Measurements from ENCODE around the gene SLC22A5.
"Not testable (repeated sequence)": the region's sequence is repeated elsewhere in the genome, so short reads cannot be mapped to it uniquely, and the experiment has no call there.

SLC22A5 gene

GRCh38 chr5:132437604-132438266, 68.2 kb downstream of the SLC22A5 start:
- Histone ChIP-seq H3K4me1 (no peaks in the 10 kb centered on the region), H3K9ac (no peak overlapping the region), H3K27ac (no peak overlapping the region), H3K36me3 (ENCODE audit: control insufficient read depth, insufficient read depth, low read length) (no peaks in the 10 kb centered on the region), H3K4me2 (ENCODE audit: low read length) (no peak overlapping the region), H3K27me3 (ENCODE audit: control insufficient read depth, insufficient read depth, low read length) (no peaks in the 10 kb centered on the region), H2AFZ (no peak overlapping the region), H3K9me3 (ENCODE audit: control insufficient read depth, low read length) (no peaks in the 10 kb centered on the region), H3K4me3 (ENCODE audit: low read depth, low read length) (no peak overlapping the region), H3K79me2 (peaks cover 45% of the 10 kb centered on the region)
- TF ChIP-seq CTCF (IDR thresholded peaks at IDR 0.05) = no peak

DNA sequence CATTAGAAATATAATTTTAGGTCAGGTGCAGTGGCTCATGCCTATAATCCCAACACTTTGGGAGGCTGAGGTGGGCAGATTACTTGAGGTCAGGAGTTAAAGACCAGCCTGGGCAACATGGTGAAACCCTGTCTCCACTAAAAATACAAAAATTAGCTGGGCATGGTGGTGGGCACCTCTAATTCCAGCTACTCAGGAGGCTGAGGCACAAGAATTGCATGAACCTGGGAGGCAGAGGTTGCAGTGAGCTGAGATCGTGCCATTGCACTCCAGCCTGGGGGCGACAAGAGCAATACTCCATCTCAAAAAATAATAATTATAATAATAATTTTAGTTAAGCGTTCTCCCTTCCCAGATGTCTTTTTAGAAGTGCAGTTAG, 68.7 kb downstream of the SLC22A5 start:
- H3K4me2 ChIP-seq (ENCODE audit: low read length); H3K36me3 ChIP-seq (ENCODE audit: control insufficient read depth, insufficient read depth, low read length); H3K4me1 ChIP-seq; H3K27ac ChIP-seq; H3K27me3 ChIP-seq (ENCODE audit: control insufficient read depth, insufficient read depth, low read length); H2AFZ ChIP-seq; H3K9me3 ChIP-seq (ENCODE audit: control insufficient read depth, low read length); H3K9ac ChIP-seq; H3K4me3 ChIP-seq (ENCODE audit: low read depth, low read length): not testable (repeated sequence)
- H3K79me2 ChIP-seq = peaks cover 41% of the 10 kb centered on the region

GRCh38 chr5:132438917-132439316, 69.4 kb downstream of the SLC22A5 start:
- Histone ChIP-seq H3K9me3 (ENCODE audit: control insufficient read depth, low read length) (no peaks in the 10 kb centered on the region), H3K27ac (no peak overlapping the region), H3K36me3 (ENCODE audit: control insufficient read depth, insufficient read depth, low read length) (no peaks in the 10 kb centered on the region), H3K27me3 (ENCODE audit: control insufficient read depth, insufficient read depth, low read length) (no peaks in the 10 kb centered on the region), H3K4me2 (ENCODE audit: low read length) (no peak overlapping the region), H2AFZ (no peak overlapping the region), H3K4me3 (ENCODE audit: low read depth, low read length) (no peak overlapping the region), H3K4me1 (no peaks in the 10 kb centered on the region), H3K9ac (no peak overlapping the region), H3K79me2 (peaks cover 44% of the 10 kb centered on the region)
- TF ChIP-seq CTCF (IDR thresholded peaks at IDR 0.05) = no peak

GRCh38 chr5:132439521-132440089, 70.1 kb downstream of the SLC22A5 start:
- no peak overlapping the region for H2AFZ ChIP-seq
- no peak overlapping the region for H3K4me3 ChIP-seq (ENCODE audit: low read depth, low read length)
- peaks cover 42% of the 10 kb centered on the region for H3K79me2 ChIP-seq
- H3K9me3 ChIP-seq (ENCODE audit: control insufficient read depth, low read length) = no peaks in the 10 kb centered on the region
- no peak overlapping the region for H3K4me2 ChIP-seq (ENCODE audit: low read length)
- H3K27me3 ChIP-seq (ENCODE audit: control insufficient read depth, insufficient read depth, low read length) = no peaks in the 10 kb centered on the region
- H3K4me1 ChIP-seq = no peaks in the 10 kb centered on the region
- no peak overlapping the region for H3K27ac ChIP-seq
- no peak for TF ChIP-seq CTCF (IDR thresholded peaks at IDR 0.05)
- H3K36me3 ChIP-seq (ENCODE audit: control insufficient read depth, insufficient read depth, low read length) = no peaks in the 10 kb centered on the region
- H3K9ac ChIP-seq = no peak overlapping the region

- Histone ChIP-seq H3K9ac (no peak overlapping the region), H3K36me3 (ENCODE audit: control insufficient read depth, insufficient read depth, low read length) (no peaks in the 10 kb centered on the region), H3K27ac (no peak overlapping the region), H3K9me3 (ENCODE audit: control insufficient read depth, low read length) (no peaks in the 10 kb centered on the region), H3K4me1 (peaks cover 20% of the 10 kb centered on the region), H3K4me3 (ENCODE audit: low read depth, low read length) (no peak overlapping the region), H3K27me3 (ENCODE audit: control insufficient read depth, insufficient read depth, low read length) (no peaks in the 10 kb centered on the region), H2AFZ (no peak overlapping the region), H3K79me2 (peaks cover 38% of the 10 kb centered on the region), H3K4me2 (ENCODE audit: low read length) (no peak overlapping the region)
- no peak for TF ChIP-seq CTCF (IDR thresholded peaks at IDR 0.05)
Observed at GRCh38 chr5:132444061-132444460, 74.6 kb downstream of the SLC22A5 start.

All from parathyroid adenoma (tissue), 2 donors.